ENCODE data around the gene NOA1.

NOA1 gene

DNA sequence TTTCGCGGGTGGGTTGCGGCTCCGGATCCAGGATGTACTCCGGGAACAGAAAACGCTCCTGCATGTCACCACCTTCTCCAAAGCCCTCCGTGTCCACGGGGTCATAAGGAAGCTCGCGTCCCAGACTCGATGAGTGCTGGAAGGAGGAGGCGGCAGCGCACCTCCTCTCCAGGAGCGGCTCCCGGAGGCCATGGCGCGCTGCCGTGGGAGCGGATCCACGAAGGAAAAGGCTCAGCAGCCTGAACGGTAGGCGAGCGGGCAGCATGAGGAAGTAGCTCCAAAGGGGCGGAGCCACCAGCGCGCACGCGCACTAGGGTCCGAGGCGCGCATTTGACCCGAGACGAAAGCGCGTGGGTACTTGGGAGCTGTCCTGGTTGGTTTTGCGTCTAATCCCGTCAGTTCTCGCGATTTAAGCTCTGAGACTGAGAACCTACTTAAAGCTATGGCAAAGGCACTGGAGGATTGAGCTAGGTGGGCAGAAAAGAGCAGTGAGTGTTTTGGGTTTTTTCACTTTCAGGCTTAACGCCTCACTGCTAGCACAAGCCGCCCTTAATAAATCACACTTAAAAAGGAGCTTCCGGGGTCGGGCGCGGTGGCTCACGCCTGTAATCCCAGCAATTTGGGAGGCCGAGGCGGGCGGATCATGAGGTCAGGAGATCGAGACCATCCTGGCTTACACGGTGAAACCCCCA, at the start of gene NOA1:
Gene NOA1 (minus strand): TSS at position 286 of the 692 bp plus-strand sequence. CDS start 21 bp downstream, at position 265.
- TF ChIP-seq, protein P1, sequence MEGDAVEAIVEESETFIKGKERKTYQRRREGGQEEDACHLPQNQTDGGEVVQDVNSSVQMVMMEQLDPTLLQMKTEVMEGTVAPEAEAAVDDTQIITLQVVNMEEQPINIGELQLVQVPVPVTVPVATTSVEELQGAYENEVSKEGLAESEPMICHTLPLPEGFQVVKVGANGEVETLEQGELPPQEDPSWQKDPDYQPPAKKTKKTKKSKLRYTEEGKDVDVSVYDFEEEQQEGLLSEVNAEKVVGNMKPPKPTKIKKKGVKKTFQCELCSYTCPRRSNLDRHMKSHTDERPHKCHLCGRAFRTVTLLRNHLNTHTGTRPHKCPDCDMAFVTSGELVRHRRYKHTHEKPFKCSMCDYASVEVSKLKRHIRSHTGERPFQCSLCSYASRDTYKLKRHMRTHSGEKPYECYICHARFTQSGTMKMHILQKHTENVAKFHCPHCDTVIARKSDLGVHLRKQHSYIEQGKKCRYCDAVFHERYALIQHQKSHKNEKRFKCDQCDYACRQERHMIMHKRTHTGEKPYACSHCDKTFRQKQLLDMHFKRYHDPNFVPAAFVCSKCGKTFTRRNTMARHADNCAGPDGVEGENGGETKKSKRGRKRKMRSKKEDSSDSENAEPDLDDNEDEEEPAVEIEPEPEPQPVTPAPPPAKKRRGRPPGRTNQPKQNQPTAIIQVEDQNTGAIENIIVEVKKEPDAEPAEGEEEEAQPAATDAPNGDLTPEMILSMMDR (conservative IDR thresholded peaks at IDR 0.05; ENCODE audit: low read depth, low read length) = no peak

DNA sequence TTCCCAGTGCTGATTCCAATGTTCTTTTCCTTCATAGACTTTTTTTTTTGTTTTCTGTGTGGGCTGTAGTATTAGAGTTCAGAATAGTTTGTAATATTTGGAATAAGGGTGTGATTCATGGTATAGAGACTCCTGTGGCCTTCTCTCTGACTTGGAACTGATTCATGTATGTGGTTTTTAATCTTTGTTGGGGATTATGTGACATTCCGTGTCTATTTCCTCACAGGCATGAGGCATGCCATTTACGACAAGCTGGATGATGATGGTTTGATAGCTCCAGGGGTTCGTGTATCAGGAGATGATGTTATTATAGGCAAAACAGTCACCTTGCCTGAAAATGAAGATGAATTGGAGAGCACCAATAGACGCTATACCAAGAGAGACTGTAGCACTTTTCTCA, 45.7 kb upstream of the NOA1 start:
- peak; percentile 88 for DNase-seq (ENCODE audit: low read depth)

More for the DNA sequence above, at the start of gene NOA1:
- peak within 1 kb of the TSS; percentile 97 for H3K4me3 ChIP-seq (ENCODE audit: low read depth, low read length)
- peak; percentile 100 for DNase-seq (ENCODE audit: low read depth)

DNA sequence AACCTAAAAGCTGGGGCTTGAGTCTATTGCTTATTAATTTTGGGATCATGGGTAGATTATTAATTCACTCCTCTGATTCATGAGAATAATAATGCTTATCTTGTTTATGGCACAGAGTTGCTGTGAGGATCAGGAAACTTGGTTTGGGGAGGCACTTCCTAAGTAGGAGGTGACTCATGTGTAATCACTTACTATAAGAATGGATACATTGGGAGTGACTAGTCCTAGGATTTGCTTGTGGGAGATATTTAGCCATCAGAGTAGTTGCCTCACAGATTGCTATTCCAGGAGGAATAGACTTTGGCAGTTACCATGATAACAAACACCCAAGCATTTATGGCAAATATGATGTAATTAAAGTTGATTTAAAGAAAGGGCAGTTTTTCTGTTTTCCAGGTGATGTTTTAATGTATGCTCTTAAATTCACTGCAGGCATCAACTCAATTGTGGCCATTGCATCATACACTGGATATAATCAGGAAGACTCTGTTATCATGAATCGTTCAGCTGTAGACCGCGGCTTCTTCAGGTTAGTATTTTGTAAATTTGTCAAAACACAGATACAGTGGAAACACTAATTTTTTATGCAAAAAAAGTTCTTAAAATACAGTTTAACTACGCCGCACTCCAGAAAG, 43.2 kb upstream of the NOA1 start:
- TF ChIP-seq, protein P1 (conservative IDR thresholded peaks at IDR 0.05; ENCODE audit: low read depth, low read length) = no peak
- DNase-seq (ENCODE audit: low read depth) = peak; percentile 78
- H3K4me3 ChIP-seq (ENCODE audit: low read depth, low read length) = no peak overlapping the region

More for the DNA sequence above, 45.7 kb upstream of the NOA1 start:
- no peak overlapping the region for H3K4me3 ChIP-seq (ENCODE audit: low read depth, low read length)
- TF ChIP-seq, protein P1 (conservative IDR thresholded peaks at IDR 0.05; ENCODE audit: low read depth, low read length) = no peak

DNA sequence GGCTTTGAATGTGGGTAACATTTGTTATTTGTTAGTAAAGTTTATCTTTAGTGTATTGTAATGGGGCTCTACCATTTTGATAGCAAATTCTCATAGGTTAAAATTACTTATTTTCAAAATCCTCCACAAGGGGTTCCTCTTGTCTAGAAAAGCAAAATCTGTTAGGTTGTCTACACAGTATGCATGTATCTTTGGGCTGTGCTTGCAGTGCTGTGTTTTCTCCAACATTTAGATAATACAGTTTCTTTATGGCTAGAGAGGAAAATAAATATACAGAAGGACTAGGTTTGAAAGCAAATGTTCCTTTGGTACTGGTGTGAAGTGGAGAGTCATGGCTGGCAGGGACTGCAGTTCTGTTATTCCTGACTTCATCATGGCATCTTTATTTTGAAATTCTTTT, 41.6 kb upstream of the NOA1 start:
- peak; percentile 51 for DNase-seq (ENCODE audit: low read depth)
- TF ChIP-seq, protein P1 (conservative IDR thresholded peaks at IDR 0.05; ENCODE audit: low read depth, low read length) = peak; percentile 27
- H3K4me3 ChIP-seq (ENCODE audit: low read depth, low read length) = no peak overlapping the region

DNA sequence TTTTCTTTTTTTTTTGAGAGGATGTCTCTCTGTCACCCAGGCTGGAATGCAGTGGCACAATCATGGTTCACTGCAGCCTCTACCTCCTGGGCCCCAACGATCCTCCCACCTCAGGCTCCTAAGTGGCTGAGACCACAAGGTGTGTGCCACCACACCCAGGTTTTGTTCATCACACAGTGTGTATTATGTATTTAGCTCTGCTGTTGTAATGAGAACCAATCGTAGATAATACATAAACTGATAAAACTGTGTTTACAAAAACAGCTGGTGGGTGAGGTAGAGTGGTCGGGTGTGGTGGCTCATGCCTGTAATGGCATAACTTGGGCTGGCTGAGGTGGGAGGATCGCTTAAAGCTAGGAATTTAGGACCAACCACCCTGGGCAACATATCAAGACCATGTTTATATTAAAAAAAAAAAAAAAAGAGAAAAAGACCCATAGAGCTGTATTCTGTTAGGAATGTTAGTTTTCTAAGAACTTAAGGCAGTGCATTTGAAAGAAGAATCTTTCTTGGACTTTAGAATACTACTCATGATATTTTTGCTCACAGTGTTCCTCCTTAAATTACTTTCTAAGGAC, 36.2 kb upstream of the NOA1 start:
- TF ChIP-seq, protein P1 (conservative IDR thresholded peaks at IDR 0.05; ENCODE audit: low read depth, low read length) = no peak
- DNase-seq (ENCODE audit: low read depth) = peak; percentile 12
- no peak overlapping the region for H3K4me3 ChIP-seq (ENCODE audit: low read depth, low read length)

DNA sequence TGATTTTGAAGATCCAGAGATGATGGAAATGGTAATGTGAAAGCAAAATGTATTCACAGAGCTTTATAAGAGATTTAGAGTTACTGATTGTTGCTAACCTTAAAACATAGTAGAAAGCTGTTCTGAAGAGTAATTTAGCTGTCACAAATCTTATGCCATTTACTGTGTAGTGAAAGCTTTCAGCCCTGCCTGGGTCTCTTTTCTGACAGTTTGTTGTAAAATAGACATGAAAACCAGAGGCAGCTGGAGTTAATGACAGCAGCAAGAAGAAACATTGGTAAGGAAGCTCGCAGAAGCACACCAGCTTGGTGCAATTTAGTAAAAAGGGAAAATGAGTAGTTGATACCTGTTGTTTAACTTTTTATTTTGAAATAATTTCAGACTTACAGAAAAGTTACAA, 22.3 kb upstream of the NOA1 start:
- TF ChIP-seq, protein P1 (conservative IDR thresholded peaks at IDR 0.05; ENCODE audit: low read depth, low read length) = no peak
- no peak overlapping the region for H3K4me3 ChIP-seq (ENCODE audit: low read depth, low read length)
- DNase-seq (ENCODE audit: low read depth) = no peak

Measured in choroid plexus epithelial cell (primary cell).